CD4-positive, alpha-beta T cell (primary cell): ENCODE results near the gene TMEM87A. TPM values are rescaled to one million over a fixed set of nuclear protein-coding genes. Genes with fewer than 3 reads are reported as not detected.

ENCODE experiments used
- ATAC-seq: fragments of 200-7000 bp; cut with Tn5 transposase; one replicate; pipeline ENCODE4 v1.10.0; 2022; ENCODE audit warnings: mild to moderate bottlenecking; ENCODE audit not compliant: poor library complexity
- CTCF ChIA-PET: fragments of 350-600 bp; sonication (Branson Sonifier 250); formaldehyde crosslinking; loops from one replicate; lab custom pipeline; 2021; ENCODE audit warnings: antibody characterized with exemption, inconsistent platforms; lab: Charles Lee
- POLR2A ChIA-PET: fragments of 350-600 bp; sonication (Branson Sonifier 250); formaldehyde crosslinking; loops from one replicate; lab custom pipeline; 2021; ENCODE audit warnings: antibody characterized with exemption, inconsistent platforms; lab: Charles Lee
- DNase-seq, 14 experiments: peaks; one replicate each; pipeline ENCODE4 v3.0.0-alpha.2; 2013 to 2020; ENCODE audit warnings: mixed read lengths in 2 of 14
- H3K27ac ChIP-seq, 2 donors: one replicate each; pipeline versions ENCODE4 v1.5.1 to v1.7.0; 2013; ENCODE audit warnings: low read length in 2 of 2, low read depth in 1 of 2, mild to moderate bottlenecking in 1 of 2
- H3K27me3 ChIP-seq, 2 experiments: 1 replicate in 1 of 2; 2 replicates in 1 of 2; pipeline versions ENCODE4 v1.6.1 to v1.7.0; 2013; ENCODE audit warnings: low read length in 2 of 2, control low read depth in 1 of 2, mild to moderate bottlenecking in 1 of 2, moderate library complexity in 1 of 2; ENCODE audit not compliant: insufficient read depth in 2 of 2, control insufficient read depth in 1 of 2
- H3K36me3 ChIP-seq: one replicate; pipeline ENCODE4 v1.6.1; 2013; ENCODE audit warnings: low read length, control low read depth; ENCODE audit not compliant: insufficient read depth
- H3K4me1 ChIP-seq: one replicate; pipeline ENCODE4 v1.6.1; 2013; ENCODE audit warnings: low read length, control low read depth; ENCODE audit not compliant: insufficient read depth
- H3K4me3 ChIP-seq: one replicate; pipeline ENCODE4 v1.5.1; 2013; ENCODE audit warnings: mild to moderate bottlenecking, low read length, moderate library complexity
- H3K9me3 ChIP-seq, 2 experiments: 1 replicate in 1 of 2; 2 replicates in 1 of 2; pipeline versions ENCODE4 v1.6.1 to v1.7.0; 2013; ENCODE audit warnings: low read length in 2 of 2, mild to moderate bottlenecking in 2 of 2, control low read depth in 1 of 2, moderate library complexity in 1 of 2; ENCODE audit not compliant: control insufficient read depth in 1 of 2, insufficient read depth in 1 of 2
- H3K27ac Mint-ChIP-seq: one replicate; pipeline ENCODE4 v1.8.0; 2020; ENCODE audit warnings: mixed read lengths
- H3K27me3 Mint-ChIP-seq: one replicate; pipeline ENCODE4 v1.8.0; 2021; ENCODE audit warnings: mixed read lengths
- H3K36me3 Mint-ChIP-seq: one replicate; pipeline ENCODE4 v1.8.0; 2021; ENCODE audit warnings: low read depth, mixed read lengths
- H3K4me1 Mint-ChIP-seq: one replicate; pipeline ENCODE4 v1.8.0; 2021; ENCODE audit warnings: low read depth, mixed read lengths
- H3K4me3 Mint-ChIP-seq: one replicate; pipeline ENCODE4 v1.8.0; 2020; ENCODE audit warnings: mild to moderate bottlenecking, mixed read lengths
- H3K9me3 Mint-ChIP-seq: one replicate; pipeline ENCODE4 v1.8.0; 2020; ENCODE audit warnings: mixed read lengths
- CTCF ChIP-seq: fragments of 200-600 bp; IDR thresholded peaks from one replicate; pipeline ENCODE4 v1.8.0; 2022; ENCODE audit warnings: antibody characterized with exemption, mild to moderate bottlenecking
- intact Hi-C, 2 experiments: fragments of 100-400 bp; cut with DNase I in 1 of 2; cut with micrococcal nuclease in 1 of 2; formaldehyde crosslinking; loops; one replicate each; pipeline versions ENCODE4 v1.15.1 to v1.9.0; 2023 to 2025; cut with DNase I, micrococcal nuclease
- total RNA-seq, 174 experiments: library from RNA in 2 of 174; stranded (reverse) in 2 of 174; gene quantifications; one replicate each; pipeline ENCODE4 v1.2.3 and lab custom pipeline; 2021 to 2026

The TMEM87A gene
- total RNA-seq, 2 experiments from 2014 or later: 48.7 to 51.4 TPM

DNA sequence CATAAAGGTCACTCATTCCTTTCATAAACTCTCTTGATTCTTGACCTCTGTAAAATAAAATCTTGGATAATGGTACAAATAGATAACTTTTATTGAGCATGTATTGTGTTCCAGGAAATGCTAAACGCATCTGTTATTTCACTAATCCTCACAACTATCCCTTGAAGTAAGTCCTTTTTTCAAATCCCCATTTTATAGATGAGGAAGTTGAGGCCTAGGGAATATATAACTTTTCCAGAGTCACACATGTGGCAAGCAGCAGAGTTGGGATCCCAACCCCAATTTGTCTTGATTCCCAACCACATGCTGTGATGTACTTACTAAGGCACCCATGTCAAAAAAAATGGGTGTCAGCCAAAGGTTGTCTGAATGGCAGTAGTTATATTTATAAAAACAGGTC lies 71.4 kb downstream of the TMEM87A start:
- Histone ChIP-seq H3K4me1 (peaks cover 19% of the 10 kb centered on the region), H3K9me3 (no peaks in the 10 kb centered on the region), H3K27ac (no peak overlapping the region), H3K4me3 (no peak overlapping the region), H3K27me3 (no peaks in the 10 kb centered on the region), H3K36me3 (peaks cover 43% of the 10 kb centered on the region)
- Mint-ChIP-seq H3K27me3 (no peaks in the 10 kb centered on the region), H3K4me1 (peaks cover 63% of the 10 kb centered on the region), H3K27ac (no peak overlapping the region), H3K36me3 (peaks cover 57% of the 10 kb centered on the region), H3K9me3 (no peaks in the 10 kb centered on the region), H3K4me3 (no peak overlapping the region)
- no peak for ATAC-seq
- POLR2A ChIA-PET: no interaction called here
- no peak for DNase-seq
- CTCF ChIA-PET: no interaction called here
- no peak for TF ChIP-seq CTCF
- intact Hi-C loops: loop anchor here in 1 of 2 experiments (10.0 kb wide), 1 partner anchor 293 kb away; the partner anchor contains the start of genes SNAP23 and ZNF106

DNA sequence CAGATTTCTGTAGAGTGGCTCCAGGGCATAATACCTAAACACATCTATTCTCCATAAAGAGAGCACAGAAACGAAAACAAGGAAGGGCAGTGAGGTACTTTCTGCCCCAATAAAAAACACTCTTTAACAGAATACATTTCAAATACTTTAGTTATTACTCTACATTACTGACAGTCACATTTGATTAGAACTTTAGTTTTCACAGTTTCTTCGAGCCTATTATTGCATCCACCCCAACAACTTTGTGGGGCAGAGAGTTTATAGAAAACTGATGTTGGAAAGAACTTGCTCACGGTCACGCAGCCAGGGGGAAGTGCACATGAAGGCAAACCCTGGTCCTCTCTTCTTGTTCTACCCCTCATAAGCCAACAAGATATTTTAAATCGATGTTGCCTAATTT lies 74.1 kb downstream of the TMEM87A start:
- H3K27ac ChIP-seq: no peak overlapping the region
- H3K4me3 Mint-ChIP-seq: no peak overlapping the region
- no peak for TF ChIP-seq CTCF
- H3K4me1 Mint-ChIP-seq: peaks cover 38% of the 10 kb centered on the region
- peak overlapping the region; percentile 12 for H3K27ac Mint-ChIP-seq
- no peaks in the 10 kb centered on the region for H3K9me3 Mint-ChIP-seq
- H3K27me3 ChIP-seq: no peaks in the 10 kb centered on the region
- H3K27me3 Mint-ChIP-seq: no peaks in the 10 kb centered on the region
- H3K9me3 ChIP-seq: no peaks in the 10 kb centered on the region
- CTCF ChIA-PET: no interaction called here
- no peak for ATAC-seq
- peaks cover 72% of the 10 kb centered on the region for H3K36me3 Mint-ChIP-seq
- peaks cover 5% of the 10 kb centered on the region for H3K4me1 ChIP-seq
- POLR2A ChIA-PET: interaction anchor here (2.0 kb wide), 1 partner anchor 9 kb away, joined by 10 read pairs; the partner anchor contains the start of gene VPS39
- intact Hi-C loops: no loop called here
- no peak overlapping the region for H3K4me3 ChIP-seq
- H3K36me3 ChIP-seq: peaks cover 51% of the 10 kb centered on the region
- no peak for DNase-seq

DNA sequence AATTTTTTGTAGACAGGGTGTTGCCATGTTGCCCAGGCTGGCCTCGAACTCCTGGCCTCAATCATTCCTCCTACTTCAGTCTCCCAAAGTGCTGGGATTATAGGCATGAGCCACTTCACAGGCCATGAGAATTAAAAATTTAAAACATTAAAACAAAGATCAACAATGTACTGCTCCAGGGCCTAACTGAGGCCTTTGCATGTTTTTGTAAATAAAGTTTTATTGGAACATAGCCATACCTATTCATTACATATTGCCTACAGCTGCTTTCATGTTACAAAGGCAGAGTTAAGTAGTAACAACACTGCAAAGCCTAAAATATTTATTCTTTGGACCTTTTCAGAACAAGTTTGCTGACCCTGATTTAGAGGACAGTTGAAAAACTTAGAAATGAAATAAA lies 74.7 kb downstream of the TMEM87A start:
- H3K27ac Mint-ChIP-seq: no peak overlapping the region
- peaks cover 33% of the 10 kb centered on the region for H3K4me1 Mint-ChIP-seq
- no peak overlapping the region for H3K4me3 Mint-ChIP-seq
- ATAC-seq (no peak), DNase-seq (no peak)
- intact Hi-C loops: no loop called here
- Histone ChIP-seq H3K4me3 (no peak overlapping the region), H3K27ac (no peak overlapping the region), H3K27me3 (no peaks in the 10 kb centered on the region), H3K36me3 (peaks cover 50% of the 10 kb centered on the region), H3K9me3 (no peaks in the 10 kb centered on the region), H3K4me1 (no peaks in the 10 kb centered on the region)
- TF ChIP-seq CTCF: no peak
- peaks cover 78% of the 10 kb centered on the region for H3K36me3 Mint-ChIP-seq
- H3K27me3 Mint-ChIP-seq: no peaks in the 10 kb centered on the region
- H3K9me3 Mint-ChIP-seq: no peaks in the 10 kb centered on the region
- ChIA-PET CTCF (no interaction called here), POLR2A (interaction anchor here (2.0 kb wide), 1 partner anchor 10 kb away, joined by 10 read pairs; the partner anchor contains the start of gene VPS39)
